OCI-LY1 (cell line): ENCODE measurements around the gene ANKRD34B.

ENCODE experiments used
- H2AFZ ChIP-seq: fragments of 200-600 bp; sonication (generic), shearing (Covaris generic); 2 replicates; pipeline ENCODE4 v1.6.0; 2014; ENCODE audit warnings: antibody characterized with exemption, mild to moderate bottlenecking, low read length
- H3F3A ChIP-seq: fragments of 200-600 bp; sonication (generic), shearing (Covaris generic); 2 replicates; pipeline ENCODE4 v1.6.0; 2014; ENCODE audit warnings: mild to moderate bottlenecking, antibody characterized with exemption, low read length, moderate library complexity; ENCODE audit not compliant: insufficient read depth
- H3K27ac ChIP-seq: fragments of 200-600 bp; sonication (generic); 2 replicates; pipeline ENCODE4 v1.5.1; 2014; ENCODE audit warnings: low read length, mixed run types, mild to moderate bottlenecking, low read depth; ENCODE audit not compliant: poor library complexity, severe bottlenecking
- H3K27me3 ChIP-seq: fragments of 200-600 bp; sonication (generic); 2 replicates; pipeline ENCODE4 v1.6.0; 2014; ENCODE audit warnings: antibody characterized with exemption, mild to moderate bottlenecking, low read length, moderate library complexity; ENCODE audit not compliant: insufficient read depth
- H3K36me3 ChIP-seq: fragments of 200-600 bp; sonication (generic); 2 replicates; pipeline ENCODE4 v1.6.1; 2014; ENCODE audit warnings: mild to moderate bottlenecking, antibody characterized with exemption, low read length, moderate library complexity, mixed read lengths; ENCODE audit not compliant: insufficient read depth
- H3K4me1 ChIP-seq: fragments of 200-600 bp; sonication (generic); 2 replicates; pipeline ENCODE4 v1.5.1; 2014; ENCODE audit warnings: mild to moderate bottlenecking, low read length, moderate library complexity; ENCODE audit not compliant: insufficient read depth, severe bottlenecking
- H3K4me2 ChIP-seq: fragments of 200-600 bp; sonication (generic), shearing (Covaris generic); 2 replicates; pipeline ENCODE4 v1.6.1; 2014; ENCODE audit warnings: low read length
- H3K4me3 ChIP-seq: fragments of 200-600 bp; sonication (generic); 2 replicates; pipeline ENCODE4 v1.5.1; 2014; ENCODE audit warnings: low read length, low read depth, mild to moderate bottlenecking, mixed read lengths; ENCODE audit not compliant: poor library complexity, severe bottlenecking
- H3K79me2 ChIP-seq: fragments of 200-600 bp; shearing (Covaris generic); 2 replicates; pipeline ENCODE4 v1.6.1; 2016; ENCODE audit warnings: mixed run types, low read length, mixed read lengths; ENCODE audit not compliant: insufficient read depth
- H3K9ac ChIP-seq: fragments of 200-600 bp; sonication (generic), shearing (Covaris generic); 2 replicates; pipeline ENCODE4 v1.6.1; 2014; ENCODE audit warnings: mild to moderate bottlenecking, low read length, mixed read lengths
- H3K9me2 ChIP-seq: fragments of 200-600 bp; sonication (generic), shearing (Covaris generic); 2 replicates; pipeline ENCODE4 v1.6.1; 2014; ENCODE audit warnings: low read depth, mild to moderate bottlenecking, low read length, mixed read lengths
- H3K9me3 ChIP-seq: fragments of 200-600 bp; shearing (Covaris generic); 2 replicates; pipeline ENCODE4 v1.6.1; 2014; ENCODE audit warnings: low read length, mixed read lengths
- H4K20me1 ChIP-seq: fragments of 200-600 bp; sonication (generic), shearing (Covaris generic); 2 replicates; pipeline ENCODE4 v1.6.0; 2016; ENCODE audit warnings: mild to moderate bottlenecking, low read length; ENCODE audit not compliant: insufficient read depth
- CTCF ChIP-seq: fragments of 200-600 bp; sonication (generic), shearing (Covaris generic); IDR thresholded peaks from 2 replicates; pipeline ENCODE4 v1.5.1; 2017; ENCODE audit warnings: mild to moderate bottlenecking, antibody characterized with exemption, low read length, moderate library complexity, mixed read lengths
- EZH2 ChIP-seq: fragments of 200-600 bp; sonication (generic), shearing (Covaris generic); IDR thresholded peaks from 2 replicates; pipeline ENCODE4 v1.8.0; 2017; ENCODE audit warnings: borderline replicate concordance, mixed run types, mild to moderate bottlenecking, antibody characterized with exemption, low read length, moderate library complexity, mixed read lengths

Gene ANKRD34B

GRCh38 chr5:80569086-80569960 is 757 bp downstream of the ANKRD34B start:
- H3K9me2 ChIP-seq, result no peaks in the 10 kb centered on the region
- no peaks in the 10 kb centered on the region for H3K9me3 ChIP-seq
- H3K79me2 ChIP-seq, result no peaks in the 10 kb centered on the region
- no peak overlapping the region for H3K27ac ChIP-seq
- H3K36me3 ChIP-seq, result no peaks in the 10 kb centered on the region
- no peaks in the 10 kb centered on the region for H3K4me1 ChIP-seq
- no peak overlapping the region for H3K9ac ChIP-seq
- H2AFZ ChIP-seq, result no peak overlapping the region
- no peak for TF ChIP-seq CTCF
- no peak for TF ChIP-seq EZH2
- H4K20me1 ChIP-seq, result no peaks in the 10 kb centered on the region
- H3K4me2 ChIP-seq, result no peak overlapping the region
- H3F3A ChIP-seq, result no peaks in the 10 kb centered on the region
- no peak overlapping the region for H3K4me3 ChIP-seq
- peaks cover 4% of the 10 kb centered on the region; the same call in 1 of the 2 replicates for H3K27me3 ChIP-seq

DNA sequence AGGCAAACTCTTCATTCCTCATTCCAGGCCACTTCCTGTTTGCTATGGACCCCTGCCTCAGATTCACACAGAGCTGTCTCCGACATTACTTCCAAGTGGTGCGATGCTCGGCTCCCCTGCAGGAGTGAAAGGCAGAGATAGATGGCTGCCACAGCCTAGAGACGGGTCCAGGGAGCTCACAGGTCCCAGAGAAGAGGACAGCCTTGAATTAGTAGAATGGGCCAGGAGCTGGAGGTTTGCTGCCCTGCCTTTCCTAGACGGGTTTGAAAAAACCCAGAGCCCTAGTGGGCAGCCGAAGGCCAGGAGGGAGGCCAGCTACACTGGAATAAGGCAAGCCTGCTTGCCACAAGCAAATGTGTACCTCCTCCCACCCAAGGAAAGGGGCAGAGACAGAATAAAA is 1.8 kb downstream of the ANKRD34B start:
- no peaks in the 10 kb centered on the region for H4K20me1 ChIP-seq
- H3K36me3 ChIP-seq, result no peaks in the 10 kb centered on the region
- H3K9me3 ChIP-seq, result no peaks in the 10 kb centered on the region
- TF ChIP-seq CTCF (no peak), EZH2 (no peak)
- no peaks in the 10 kb centered on the region for H3F3A ChIP-seq
- no peaks in the 10 kb centered on the region for H3K9me2 ChIP-seq
- no peaks in the 10 kb centered on the region for H3K4me1 ChIP-seq
- no peak overlapping the region for H3K4me2 ChIP-seq
- no peak overlapping the region for H3K4me3 ChIP-seq
- H3K9ac ChIP-seq, result no peak overlapping the region
- H3K27ac ChIP-seq, result no peak overlapping the region
- no peaks in the 10 kb centered on the region for H3K79me2 ChIP-seq
- no peaks in the 10 kb centered on the region; the same call in 1 of the 2 replicates for H3K27me3 ChIP-seq
- H2AFZ ChIP-seq, result no peak overlapping the region

GRCh38 chr5:80566711-80567259 is 3.3 kb downstream of the ANKRD34B start:
- Histone ChIP-seq H3K9me2 (no peaks in the 10 kb centered on the region), H3K9me3 (no peaks in the 10 kb centered on the region), H3K36me3 (no peaks in the 10 kb centered on the region), H3K79me2 (no peaks in the 10 kb centered on the region), H2AFZ (no peak overlapping the region), H3K9ac (no peak overlapping the region), H3F3A (no peaks in the 10 kb centered on the region), H3K27me3 (no peaks in the 10 kb centered on the region), H3K4me1 (no peaks in the 10 kb centered on the region), H3K4me3 (no peak overlapping the region), H3K4me2 (no peak overlapping the region), H3K27ac (no peak overlapping the region), H4K20me1 (no peaks in the 10 kb centered on the region)
- TF ChIP-seq CTCF, result no peak
- TF ChIP-seq EZH2, result no peak
